GM18858 (cell line): ENCODE results near the gene MCC.
A peak's percentile ranks its signal among the peaks of the same experiment; 100 is the strongest.
"Not testable (repeated sequence)": the region's sequence is repeated elsewhere in the genome, so short reads cannot be mapped to it uniquely, and the experiment has no call there.

Experiments
- ATAC-seq: cut with Tn5 transposase; IDR thresholded peaks from one replicate; pipeline ENCODE4 v1.9.1; 2021; ENCODE audit not compliant: unreplicated experiment

The MCC gene

GRCh38 chr5:113491022-113491421 lies 2.8 kb upstream of the MCC start:
- ATAC-seq: no peak

- no peak for ATAC-seq
Measured at GRCh38 chr5:113490317-113490716, 2.1 kb upstream of the MCC start.

GRCh38 chr5:113489299-113489698 lies 1.0 kb upstream of the MCC start:
- peak; percentile 81 for ATAC-seq

- ATAC-seq: no peak
Measured at GRCh38 chr5:113488645-113489184, 462 bp upstream of the MCC start.

GRCh38 chr5:113487416-113487780 lies 855 bp downstream of the MCC start:
- ATAC-seq: no peak

- no peak for ATAC-seq
Measured at GRCh38 chr5:113480243-113480642, 8.0 kb downstream of the MCC start.

- no peak for ATAC-seq
Measured at GRCh38 chr5:113478691-113479090, 9.6 kb downstream of the MCC start.

GRCh38 chr5:113474100-113474728 lies 14.0 kb downstream of the MCC start:
- no peak for ATAC-seq

GRCh38 chr5:113463032-113463431 lies 25.2 kb downstream of the MCC start:
- no peak for ATAC-seq

GRCh38 chr5:113457106-113457505 lies 31.1 kb downstream of the MCC start:
- ATAC-seq: not testable (repeated sequence)

- ATAC-seq: no peak
Measured at GRCh38 chr5:113452941-113453340, 35.3 kb downstream of the MCC start.

GRCh38 chr5:113451797-113452196 lies 36.5 kb downstream of the MCC start:
- no peak for ATAC-seq

- ATAC-seq: no peak
Measured at GRCh38 chr5:113450929-113451328, 37.3 kb downstream of the MCC start.

GRCh38 chr5:113450462-113450861 lies 37.8 kb downstream of the MCC start:
- no peak for ATAC-seq

GRCh38 chr5:113448252-113448651 lies 40.0 kb downstream of the MCC start:
- ATAC-seq: no peak

GRCh38 chr5:113447498-113448050 lies 40.7 kb downstream of the MCC start:
- no peak for ATAC-seq

GRCh38 chr5:113446358-113446927 lies 41.8 kb downstream of the MCC start:
- no peak for ATAC-seq

GRCh38 chr5:113437111-113437510 lies 51.1 kb downstream of the MCC start:
- ATAC-seq: no peak

- ATAC-seq: no peak
Measured at GRCh38 chr5:113435575-113435974, 52.7 kb downstream of the MCC start.

GRCh38 chr5:113434889-113435288 lies 53.4 kb downstream of the MCC start, which contains the start of gene TSSK1B:
TSS of gene TSSK1B (minus strand) at chr5:113434989. CDS start at chr5:113434839, 150 bp downstream.
- no peak for ATAC-seq

GRCh38 chr5:113433862-113434612 lies 54.2 kb downstream of the MCC start:
- ATAC-seq: no peak

GRCh38 chr5:113433071-113433470 lies 55.2 kb downstream of the MCC start:
- no peak for ATAC-seq
